B cell (primary cell): ENCODE measurements around the gene IRF2BPL. TPM values are rescaled to one million over a fixed set of nuclear protein-coding genes. Genes with fewer than 3 reads are reported as not detected.

ENCODE experiments used
- ATAC-seq: fragments of 200-7000 bp; cut with Tn5 transposase; one replicate; pipeline ENCODE4 v1.10.0; 2021; ENCODE audit warnings: low read depth, mild to moderate bottlenecking, moderate number of reproducible peaks, moderate library complexity
- CTCF ChIA-PET: fragments of 350-600 bp; sonication (Branson Sonifier 250); formaldehyde crosslinking; loops from one replicate; lab custom pipeline; 2021; ENCODE audit warnings: antibody characterized with exemption, inconsistent platforms; lab: Charles Lee
- POLR2A ChIA-PET: fragments of 350-600 bp; sonication (Branson Sonifier 250); formaldehyde crosslinking; loops from one replicate; lab custom pipeline; 2021; ENCODE audit warnings: antibody characterized with exemption; lab: Charles Lee
- DNase-seq: peaks from one replicate; pipeline ENCODE4 v3.0.0; 2013
- H2AFZ ChIP-seq: 2 replicates; pipeline ENCODE4 v1.6.1; 2012; ENCODE audit warnings: mild to moderate bottlenecking, low read depth, low read length; ENCODE audit not compliant: insufficient read depth, poor library complexity, severe bottlenecking
- H3K27ac ChIP-seq, 2 donors: 1 replicate in 1 of 2; 2 replicates in 1 of 2; pipeline ENCODE4 v1.5.1; 2012 to 2013; ENCODE audit warnings: low read length in 2 of 2, mild to moderate bottlenecking in 2 of 2, moderate library complexity in 1 of 2
- H3K27me3 ChIP-seq, 4 experiments: fragments of 200-600 bp in 1 of 4; sonication (generic) in 1 of 4; replicated peaks in 1 of 4; 1 replicate in 2 of 4; 2 replicates in 2 of 4; pipeline versions ENCODE4 v1.6.1 to v1.7.0; 2013 to 2016; ENCODE audit warnings: low read length in 3 of 4, mild to moderate bottlenecking in 2 of 4, mixed read lengths in 1 of 4, moderate library complexity in 1 of 4; ENCODE audit not compliant: insufficient read depth in 4 of 4, control insufficient read depth in 3 of 4; ENCODE audit errors: control extremely low read depth in 1 of 4
- H3K36me3 ChIP-seq, 2 experiments: replicated peaks in 1 of 2; 1 replicate in 1 of 2; 2 replicates in 1 of 2; pipeline versions ENCODE4 v1.6.1 to v1.7.1; 2013; ENCODE audit warnings: low read length in 1 of 2; ENCODE audit not compliant: insufficient read depth in 2 of 2, control insufficient read depth in 1 of 2; ENCODE audit errors: control extremely low read depth in 1 of 2, extremely low read depth in 1 of 2
- H3K4me1 ChIP-seq, 2 donors: fragments of 200-600 bp in 1 of 2; sonication (generic) in 1 of 2; 1 replicate in 1 of 2; 2 replicates in 1 of 2; pipeline versions ENCODE4 v1.5.1 to v1.6.1; 2013 to 2017; ENCODE audit warnings: low read length in 2 of 2; ENCODE audit not compliant: control insufficient read depth in 2 of 2, insufficient read depth in 2 of 2
- H3K4me2 ChIP-seq: replicated peaks from 2 replicates; pipeline ENCODE3; 2012; ENCODE audit warnings: mild to moderate bottlenecking, low read depth, low read length; ENCODE audit not compliant: poor library complexity, severe bottlenecking
- H3K4me3 ChIP-seq, 5 experiments: fragments of 200-600 bp in 1 of 5; sonication (generic) in 1 of 5; 1 replicate in 3 of 5; 2 replicates in 2 of 5; pipeline versions ENCODE4 v1.5.1 to v1.7.0; 2011 to 2016; ENCODE audit warnings: low read length in 4 of 5, mild to moderate bottlenecking in 4 of 5, low read depth in 2 of 5, control low read depth in 1 of 5, moderate library complexity in 1 of 5; ENCODE audit not compliant: insufficient read depth in 1 of 5; ENCODE audit errors: control extremely low read depth in 1 of 5, extremely low read depth in 1 of 5
- H3K79me2 ChIP-seq: fragments of 200-600 bp; sonication (generic); one replicate; pipeline ENCODE4 v1.6.0; 2016; ENCODE audit warnings: low read length; ENCODE audit not compliant: control insufficient read depth, insufficient read depth
- H3K9ac ChIP-seq: fragments of 200-600 bp; sonication (generic); 2 replicates; pipeline ENCODE4 v1.6.1; 2017; ENCODE audit warnings: mild to moderate bottlenecking, low read length, moderate library complexity
- H3K9me3 ChIP-seq, 3 donors: one replicate each; pipeline versions ENCODE4 v1.6.1 to v1.7.1; 2013; ENCODE audit warnings: low read length in 2 of 3; ENCODE audit not compliant: control insufficient read depth in 2 of 3, insufficient read depth in 1 of 3; ENCODE audit errors: control extremely low read depth in 1 of 3
- H4K20me1 ChIP-seq: 2 replicates; pipeline ENCODE4 v1.6.0; 2012; ENCODE audit warnings: mild to moderate bottlenecking, low read length; ENCODE audit not compliant: insufficient read depth, control insufficient read depth, poor library complexity, severe bottlenecking
- H3K27ac Mint-ChIP-seq: one replicate; pipeline ENCODE4 v1.8.0; 2021; ENCODE audit warnings: mixed read lengths
- H3K27me3 Mint-ChIP-seq: one replicate; pipeline ENCODE4 v1.8.0; 2021; ENCODE audit warnings: mixed read lengths
- H3K4me1 Mint-ChIP-seq: one replicate; pipeline ENCODE4 v1.8.0; 2021; ENCODE audit warnings: mixed read lengths
- H3K4me3 Mint-ChIP-seq: one replicate; pipeline ENCODE4 v1.8.0; 2021; ENCODE audit warnings: mixed read lengths
- H3K9me3 Mint-ChIP-seq: one replicate; pipeline ENCODE4 v1.8.0; 2022; ENCODE audit warnings: mixed read lengths; ENCODE audit not compliant: insufficient read depth
- CTCF ChIP-seq: fragments of 200-600 bp; IDR thresholded peaks from one replicate; pipeline ENCODE4 v1.8.0; 2022; ENCODE audit warnings: antibody characterized with exemption, mild to moderate bottlenecking
- EZH2 ChIP-seq: IDR thresholded peaks from 2 replicates; pipeline ENCODE4 v1.6.1; 2012; ENCODE audit warnings: borderline replicate concordance, low read depth, mild to moderate bottlenecking, moderate library complexity, low read length; ENCODE audit not compliant: insufficient read depth, poor library complexity, severe bottlenecking
- WGBS: methylation state at CpG from one replicate; pipeline ENCODE4 v1.1.5; 2013; ENCODE audit warnings: missing lambda C conversion rate; ENCODE audit not compliant: insufficient coverage; 5-methylcytosine and 5-hydroxymethylcytosine counted together
- intact Hi-C: fragments of 100-400 bp; cut with micrococcal nuclease; formaldehyde crosslinking; loops from one replicate; pipeline ENCODE4 v1.10.0; 2022
- polyA plus RNA-seq: library from polyadenylated mRNA; depleted of rRNA; stranded (reverse); fragments of >200 nt; gene quantifications from 2 replicates; pipeline ENCODE4 v1.2.3, GENCODE V29; 2012
- total RNA-seq, 2 donors: library from RNA; stranded (reverse); fragments of 120-200 nt in 1 of 2; gene quantifications; 1 replicate in 1 of 2; 2 replicates in 1 of 2; pipeline versions ENCODE4 v1.2.3 to v1.2.4, GENCODE V29; 2013 to 2022

The IRF2BPL gene
- total and polyA plus RNA-seq, 2 donors (not counting 1 experiment from before 2014, with no cell fraction given) = 27.9 to 34.0 TPM

- intact Hi-C loops = no loop called here
- no peak overlapping the region for H3K4me2 ChIP-seq
Observed at GRCh38 chr14:77044783-77045237, 16.3 kb upstream of the IRF2BPL start.

More at GRCh38 chr14:77044783-77045237, 16.3 kb upstream of the IRF2BPL start:
- Mint-ChIP-seq H3K27me3 (no peaks in the 10 kb centered on the region), H3K4me1 (peaks cover 39% of the 10 kb centered on the region), H3K27ac (no peak overlapping the region), H3K4me3 (no peak overlapping the region), H3K9me3 (no peaks in the 10 kb centered on the region)
- Histone ChIP-seq H3K36me3 (no peaks in the 10 kb centered on the region), H3K4me3 (no peak overlapping the region), H3K9me3 (no peaks in the 10 kb centered on the region), H4K20me1 (no peaks in the 10 kb centered on the region), H3K9ac (no peak overlapping the region), H2AFZ (no peak overlapping the region), H3K4me1 (peaks cover 33 to 43% of the 10 kb centered on the region in 2 donors), H3K79me2 (no peaks in the 10 kb centered on the region), H3K27ac (no peak overlapping the region), H3K27me3 (no peaks in the 10 kb centered on the region)
- TF ChIP-seq EZH2 (no peak), CTCF (no peak)
- WGBS = 100% methylated on average over 1 of the region's 2 CpGs
- no peak for DNase-seq
- CTCF ChIA-PET = interaction anchor here (0.6 to 12.6 kb wide), 10 partner anchors 9 to 171 kb away, joined by 3 to 194 read pairs (median 4); no protein-coding TSS in a partner anchor
- POLR2A ChIA-PET = interaction anchor here (0.6 kb wide), 1 partner anchor 11 kb away, joined by 3 read pairs; no protein-coding TSS in a partner anchor
- ATAC-seq = no peak
